ENCODE measurements around the gene CHRD. TPM values are rescaled to one million over a fixed set of nuclear protein-coding genes. Genes with fewer than 3 reads are reported as not detected.
A peak's percentile ranks its signal among the peaks of the same experiment; 100 is the strongest.

The CHRD gene
- total RNA-seq, 4 donors from 2014 or later: 12.3 to 17.6 (median 16.8) TPM

GRCh38 chr3:184378651-184379357 is 1.1 kb upstream of the CHRD start:
- intact Hi-C loops (cut with DNase I): loop anchor here (10.0 kb wide), 1 partner anchor 166 kb away; no protein-coding TSS in a partner anchor
- TF ChIP-seq EP300 (IDR thresholded peaks at IDR 0.05) (no peak), CTCF (IDR thresholded peaks at IDR 0.05) (no peak)
- H3K27ac ChIP-seq (replicated peaks in 1 of 4): peak overlapping the region; percentile 68 to 79 (median 76)
- peaks cover 0 to 65% (median 6%) of the 10 kb centered on the region in 4 donors for H3K27me3 ChIP-seq
- no peak for DNase-seq (ENCODE audit: extremely low spot score)
- H3K9me3 ChIP-seq: no peaks in the 10 kb centered on the region
- WGBS: 71% methylated on average over 10 of the region's 10 CpGs
- H3K4me1 ChIP-seq: peaks cover 23 to 46% (median 44%) of the 10 kb centered on the region in 4 donors
- H3K36me3 ChIP-seq: no peaks in the 10 kb centered on the region
- H3K4me3 ChIP-seq: peak overlapping the region in 3 of 4 donors; percentile 62 to 82 (median 66)

- Histone ChIP-seq H3K4me1 (peaks cover 23 to 46% (median 42%) of the 10 kb centered on the region in 4 donors), H3K27ac (replicated peaks in 1 of 4) (peak overlapping the region; percentile 60 to 78 (median 72)), H3K27me3 (peaks cover 0 to 68% (median 6%) of the 10 kb centered on the region in 4 donors), H3K4me3 (peak overlapping the region; percentile 59 to 82 (median 64)), H3K9me3 (no peaks in the 10 kb centered on the region), H3K36me3 (peaks cover 0 to 6% (median 2%) of the 10 kb centered on the region in 4 donors)
- DNase-seq (ENCODE audit: extremely low spot score): no peak
- TF ChIP-seq CTCF (IDR thresholded peaks at IDR 0.05): no peak
- no peak for TF ChIP-seq POLR2AphosphoS5 (IDR thresholded peaks at IDR 0.05)
- TF ChIP-seq POLR2A (IDR thresholded peaks at IDR 0.05; ENCODE audit: low read depth): no peak
- no peak for TF ChIP-seq EP300 (IDR thresholded peaks at IDR 0.05)
- WGBS: 0% methylated on average over 12 of the region's 62 CpGs
- intact Hi-C loops (cut with DNase I): no loop called here
Observed at GRCh38 chr3:184380185-184380626, 352 bp downstream of the CHRD start.

GRCh38 chr3:184380627-184381260 is 890 bp downstream of the CHRD start:
- H3K27ac ChIP-seq (replicated peaks in 1 of 4): peak overlapping the region; percentile 11 to 78 (median 72)
- WGBS: 3% methylated on average over 12 of the region's 42 CpGs
- DNase-seq (ENCODE audit: extremely low spot score): no peak
- peaks cover 0 to 69% (median 6%) of the 10 kb centered on the region in 4 donors for H3K27me3 ChIP-seq
- intact Hi-C loops (cut with DNase I): no loop called here
- peaks cover 23 to 46% (median 42%) of the 10 kb centered on the region in 4 donors for H3K4me1 ChIP-seq
- peak overlapping the region; percentile 59 to 82 (median 64) for H3K4me3 ChIP-seq
- peaks cover 0 to 7% (median 2%) of the 10 kb centered on the region in 4 donors for H3K36me3 ChIP-seq
- no peaks in the 10 kb centered on the region for H3K9me3 ChIP-seq
- TF ChIP-seq EP300 (IDR thresholded peaks at IDR 0.05) (no peak), POLR2AphosphoS5 (IDR thresholded peaks at IDR 0.05) (no peak), CTCF (IDR thresholded peaks at IDR 0.05) (no peak), POLR2A (IDR thresholded peaks at IDR 0.05; ENCODE audit: low read depth) (no peak)

DNA sequence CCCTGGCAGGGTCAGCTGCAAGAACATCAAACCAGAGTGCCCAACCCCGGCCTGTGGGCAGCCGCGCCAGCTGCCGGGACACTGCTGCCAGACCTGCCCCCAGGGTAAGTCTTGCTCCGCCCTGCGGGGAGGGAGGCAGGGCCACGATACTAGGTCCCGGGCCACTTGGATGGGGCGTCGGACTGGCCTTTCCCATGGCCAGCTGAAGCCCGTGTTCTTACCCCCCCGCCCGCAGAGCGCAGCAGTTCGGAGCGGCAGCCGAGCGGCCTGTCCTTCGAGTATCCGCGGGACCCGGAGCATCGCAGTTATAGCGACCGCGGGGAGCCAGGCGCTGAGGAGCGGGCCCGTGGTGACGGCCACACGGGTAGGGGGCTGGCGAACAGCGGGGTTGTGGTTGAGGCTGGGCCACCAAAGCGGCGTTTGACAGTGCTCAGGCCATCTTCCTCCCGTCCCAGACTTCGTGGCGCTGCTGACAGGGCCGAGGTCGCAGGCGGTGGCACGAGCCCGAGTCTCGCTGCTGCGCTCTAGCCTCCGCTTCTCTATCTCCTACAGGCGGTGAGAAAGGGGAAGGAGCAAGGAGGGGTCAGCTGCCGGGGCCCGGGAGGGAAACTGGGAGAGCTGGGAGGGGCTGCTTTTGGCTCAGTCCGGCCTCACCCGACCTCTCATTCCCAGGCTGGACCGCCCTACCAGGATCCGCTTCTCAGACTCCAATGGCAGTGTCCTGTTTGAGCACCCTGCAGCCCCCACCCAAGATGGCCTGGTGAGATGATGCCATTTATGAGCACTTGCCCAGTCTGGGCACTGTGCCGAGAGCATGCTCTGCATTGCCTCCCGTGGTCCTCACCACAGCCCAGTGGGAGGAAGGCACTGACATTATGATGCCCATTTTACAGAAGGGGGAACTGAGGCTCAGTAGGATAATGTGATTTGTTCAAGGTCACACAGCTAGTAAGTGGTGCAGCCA is 1.7 kb downstream of the CHRD start:
- intact Hi-C loops (cut with DNase I): no loop called here
- no peak for DNase-seq (ENCODE audit: extremely low spot score)
- peaks cover 0 to 71% (median 6%) of the 10 kb centered on the region in 4 donors for H3K27me3 ChIP-seq
- WGBS: 64% methylated on average over 9 of the region's 55 CpGs
- TF ChIP-seq POLR2A (IDR thresholded peaks at IDR 0.05; ENCODE audit: low read depth): no peak
- peak in 1 of 3 experiments; percentile 2 for TF ChIP-seq CTCF (IDR thresholded peaks at IDR 0.05)
- H3K9me3 ChIP-seq: no peaks in the 10 kb centered on the region
- peaks cover 23 to 46% (median 42%) of the 10 kb centered on the region in 4 donors for H3K4me1 ChIP-seq
- H3K4me3 ChIP-seq: peak overlapping the region; percentile 59 to 82 (median 64)
- peaks cover 0 to 13% (median 6%) of the 10 kb centered on the region in 4 donors for H3K36me3 ChIP-seq
- H3K27ac ChIP-seq (replicated peaks in 1 of 4): peak overlapping the region; percentile 11 to 78 (median 72)

Measured in esophagus muscularis mucosa (tissue), 4 donors.